GM23338 (cell line): Measurements from ENCODE around the gene ITGB1BP1. TPM values are rescaled to one million over a fixed set of nuclear protein-coding genes. Genes with fewer than 3 reads are reported as not detected.

Experiments used
- ATAC-seq: fragments of 200-7000 bp; cut with Tn5 transposase; 3 replicates; pipeline ENCODE4 v1.9.1; 2020
- DNase-seq: peaks from one replicate; pipeline ENCODE4 v3.0.0-alpha.2; 2015; ENCODE audit warnings: low spot score
- H2AFZ ChIP-seq: fragments of 200-600 bp; sonication (generic); 2 replicates; pipeline ENCODE4 v1.8.0; 2016; ENCODE audit warnings: antibody characterized with exemption, mild to moderate bottlenecking, moderate library complexity
- H3F3A ChIP-seq: fragments of 200-600 bp; sonication (generic); replicated peaks from 2 replicates; pipeline ENCODE4 v1.8.0; 2017; ENCODE audit warnings: antibody characterized with exemption, mixed run types, low read depth
- H3K27ac ChIP-seq: fragments of 200-600 bp; sonication (generic); 2 replicates; pipeline ENCODE4 v1.6.1; 2016; ENCODE audit warnings: low read depth
- H3K27me3 ChIP-seq: fragments of 200-600 bp; sonication (generic); 2 replicates; pipeline ENCODE4 v1.8.0; 2016; ENCODE audit warnings: mild to moderate bottlenecking, mixed run types, moderate library complexity; ENCODE audit not compliant: insufficient read depth
- H3K36me3 ChIP-seq: fragments of 200-600 bp; sonication (generic); 2 replicates; pipeline ENCODE4 v1.8.0; 2016; ENCODE audit warnings: mild to moderate bottlenecking; ENCODE audit not compliant: insufficient read depth
- H3K4me1 ChIP-seq: fragments of 200-600 bp; sonication (generic); 2 replicates; pipeline ENCODE4 v1.8.0; 2016; ENCODE audit warnings: mild to moderate bottlenecking, moderate library complexity; ENCODE audit not compliant: insufficient read depth
- H3K4me2 ChIP-seq: fragments of 200-600 bp; sonication (generic); 2 replicates; pipeline ENCODE4 v1.7.1; 2017; ENCODE audit warnings: mixed run types
- H3K4me3 ChIP-seq: fragments of 200-600 bp; sonication (generic); 2 replicates; pipeline ENCODE4 v1.6.1; 2016; ENCODE audit warnings: mixed run types
- H3K79me2 ChIP-seq: fragments of 200-600 bp; sonication (generic); replicated peaks from 2 replicates; pipeline ENCODE4 v1.8.0; 2017; ENCODE audit warnings: mild to moderate bottlenecking; ENCODE audit not compliant: insufficient read depth
- H3K9me2 ChIP-seq: fragments of 200-600 bp; sonication (generic); 2 replicates; pipeline ENCODE4 v1.8.0; 2017; ENCODE audit not compliant: insufficient read depth
- H4K20me1 ChIP-seq: fragments of 200-600 bp; sonication (generic); replicated peaks from 2 replicates; pipeline ENCODE4 v1.8.0; 2017; ENCODE audit warnings: mild to moderate bottlenecking; ENCODE audit not compliant: insufficient read depth
- H3K27ac Mint-ChIP-seq: 2 replicates; pipeline ENCODE4 v1.8.0; 2020; ENCODE audit warnings: inconsistent platforms, mild to moderate bottlenecking, moderate library complexity, mixed read lengths
- H3K27me3 Mint-ChIP-seq: 3 replicates; pipeline ENCODE4 v1.8.0; 2022; ENCODE audit warnings: low read depth, mild to moderate bottlenecking, moderate library complexity, mixed read lengths, inconsistent platforms; ENCODE audit not compliant: insufficient read depth, poor library complexity
- H3K36me3 Mint-ChIP-seq: 3 replicates; pipeline ENCODE4 v1.8.0; 2021; ENCODE audit warnings: low read depth, mild to moderate bottlenecking, inconsistent platforms, moderate library complexity, mixed read lengths
- H3K4me1 Mint-ChIP-seq: 3 replicates; pipeline ENCODE4 v1.8.0; 2020; ENCODE audit warnings: mild to moderate bottlenecking, inconsistent platforms, mixed read lengths
- H3K4me3 Mint-ChIP-seq: 3 replicates; pipeline ENCODE4 v1.8.0; 2021; ENCODE audit warnings: moderate library complexity, mild to moderate bottlenecking, inconsistent platforms, mixed read lengths
- H3K9me3 Mint-ChIP-seq: 3 replicates; pipeline ENCODE4 v1.8.0; 2020; ENCODE audit warnings: moderate library complexity, mild to moderate bottlenecking, inconsistent platforms, mixed read lengths
- EZH2phosphoT487 ChIP-seq: fragments of 200-600 bp; sonication (generic); IDR thresholded peaks from one replicate; pipeline ENCODE4 v1.8.1; 2018; ENCODE audit warnings: antibody characterized with exemption; ENCODE audit not compliant: unreplicated experiment
- ZNF114 ChIP-seq: fragments of 250-450 bp; sonication (Bioruptor Pico); IDR thresholded peaks from 2 replicates; pipeline ENCODE4 v1.5.0; 2020; ENCODE audit warnings: mild to moderate bottlenecking, moderate library complexity
- ZNF331 ChIP-seq: fragments of 250-450 bp; sonication (Bioruptor Pico); IDR thresholded peaks from 2 replicates; pipeline ENCODE4 v1.5.0; 2020; ENCODE audit warnings: low read depth, mild to moderate bottlenecking, moderate library complexity
- polyA plus RNA-seq: library from polyadenylated mRNA; unstranded; fragments of >200 nt; fragmentation: Nextera tagmentation; extraction: Ambion mirVana; gene quantifications from 2 replicates; pipeline ENCODE4 v1.2.1, GENCODE V29; 2016
- total RNA-seq: library from RNA; depleted of rRNA; stranded (reverse); fragments of >200 nt; shearing (Covaris generic); gene quantifications from 2 replicates; pipeline ENCODE4 v1.2.3, GENCODE V29; 2014
- TF ChIP-seq, protein P1 (sequence below): IDR thresholded peaks from one replicate; pipeline ENCODE4 v1.6.1; 2018; ENCODE audit warnings: antibody characterized with exemption; ENCODE audit not compliant: unreplicated experiment
- TF ChIP-seq, protein P2 (sequence below): fragments of 250-450 bp; sonication (Bioruptor Pico); IDR thresholded peaks from 2 replicates; pipeline ENCODE4 v1.5.0; 2020; ENCODE audit warnings: mild to moderate bottlenecking, moderate library complexity
- TF ChIP-seq, protein P3 (sequence below), 2 experiments: fragments of 200-600 bp in 1 of 2; sonication (generic) in 1 of 2; conservative IDR thresholded peaks; 2 replicates each; pipeline versions ENCODE4 v1.5.1 to v1.6.1; 2016 to 2017; ENCODE audit warnings: antibody characterized with exemption in 2 of 2, low read depth in 2 of 2, mild to moderate bottlenecking in 2 of 2, moderate library complexity in 1 of 2
- TF ChIP-seq, protein P4 (sequence below): IDR thresholded peaks from 2 replicates; pipeline ENCODE4 v1.6.1; 2016; ENCODE audit warnings: antibody characterized with exemption

The ITGB1BP1 gene
- total and polyA plus RNA-seq, 2 experiments from 2014 or later, result 29.1 to 63.5 TPM

DNA sequence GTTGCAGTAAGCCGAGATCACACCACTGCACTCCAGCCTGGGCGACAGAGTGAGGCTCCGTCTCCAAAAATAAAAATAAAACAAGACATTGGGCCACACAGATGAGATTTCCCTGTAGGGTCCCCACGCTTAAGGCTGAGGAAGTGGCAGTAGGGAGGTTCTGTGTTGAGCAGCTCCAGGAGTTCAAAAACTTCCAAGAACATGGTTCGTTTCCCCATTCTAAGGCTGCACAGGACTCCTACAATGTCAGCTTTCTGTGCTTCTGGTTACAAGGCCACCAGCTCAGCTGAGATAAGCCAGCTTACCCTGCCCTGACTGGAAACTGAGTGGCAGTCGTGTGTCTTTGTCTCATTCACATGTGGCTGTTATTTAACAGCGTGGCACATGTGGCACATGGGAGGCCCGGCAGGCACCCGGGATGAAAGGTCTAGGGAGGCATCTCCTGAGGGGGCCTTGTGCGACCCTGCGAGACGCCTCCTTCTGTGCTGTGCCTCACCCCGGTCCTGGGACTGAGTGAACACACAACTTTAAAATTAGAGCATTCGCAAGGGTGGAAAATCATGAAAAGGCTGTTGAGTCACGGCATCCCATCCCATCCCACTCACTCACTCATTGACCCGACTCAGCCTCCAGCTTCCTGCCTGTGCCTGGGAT, 7.7 kb downstream of the ITGB1BP1 start:
- H3K27me3 Mint-ChIP-seq, result peaks cover 4% of the 10 kb centered on the region
- H4K20me1 ChIP-seq, result peaks cover 14% of the 10 kb centered on the region; the same call in 1 of the 2 replicates
- H3K36me3 ChIP-seq, result no peaks in the 10 kb centered on the region; the same call in 1 of the 2 replicates
- no peak for TF ChIP-seq ZNF114
- TF ChIP-seq, protein P1, sequence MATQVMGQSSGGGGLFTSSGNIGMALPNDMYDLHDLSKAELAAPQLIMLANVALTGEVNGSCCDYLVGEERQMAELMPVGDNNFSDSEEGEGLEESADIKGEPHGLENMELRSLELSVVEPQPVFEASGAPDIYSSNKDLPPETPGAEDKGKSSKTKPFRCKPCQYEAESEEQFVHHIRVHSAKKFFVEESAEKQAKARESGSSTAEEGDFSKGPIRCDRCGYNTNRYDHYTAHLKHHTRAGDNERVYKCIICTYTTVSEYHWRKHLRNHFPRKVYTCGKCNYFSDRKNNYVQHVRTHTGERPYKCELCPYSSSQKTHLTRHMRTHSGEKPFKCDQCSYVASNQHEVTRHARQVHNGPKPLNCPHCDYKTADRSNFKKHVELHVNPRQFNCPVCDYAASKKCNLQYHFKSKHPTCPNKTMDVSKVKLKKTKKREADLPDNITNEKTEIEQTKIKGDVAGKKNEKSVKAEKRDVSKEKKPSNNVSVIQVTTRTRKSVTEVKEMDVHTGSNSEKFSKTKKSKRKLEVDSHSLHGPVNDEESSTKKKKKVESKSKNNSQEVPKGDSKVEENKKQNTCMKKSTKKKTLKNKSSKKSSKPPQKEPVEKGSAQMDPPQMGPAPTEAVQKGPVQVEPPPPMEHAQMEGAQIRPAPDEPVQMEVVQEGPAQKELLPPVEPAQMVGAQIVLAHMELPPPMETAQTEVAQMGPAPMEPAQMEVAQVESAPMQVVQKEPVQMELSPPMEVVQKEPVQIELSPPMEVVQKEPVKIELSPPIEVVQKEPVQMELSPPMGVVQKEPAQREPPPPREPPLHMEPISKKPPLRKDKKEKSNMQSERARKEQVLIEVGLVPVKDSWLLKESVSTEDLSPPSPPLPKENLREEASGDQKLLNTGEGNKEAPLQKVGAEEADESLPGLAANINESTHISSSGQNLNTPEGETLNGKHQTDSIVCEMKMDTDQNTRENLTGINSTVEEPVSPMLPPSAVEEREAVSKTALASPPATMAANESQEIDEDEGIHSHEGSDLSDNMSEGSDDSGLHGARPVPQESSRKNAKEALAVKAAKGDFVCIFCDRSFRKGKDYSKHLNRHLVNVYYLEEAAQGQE, result no peak
- TF ChIP-seq, protein P2, sequence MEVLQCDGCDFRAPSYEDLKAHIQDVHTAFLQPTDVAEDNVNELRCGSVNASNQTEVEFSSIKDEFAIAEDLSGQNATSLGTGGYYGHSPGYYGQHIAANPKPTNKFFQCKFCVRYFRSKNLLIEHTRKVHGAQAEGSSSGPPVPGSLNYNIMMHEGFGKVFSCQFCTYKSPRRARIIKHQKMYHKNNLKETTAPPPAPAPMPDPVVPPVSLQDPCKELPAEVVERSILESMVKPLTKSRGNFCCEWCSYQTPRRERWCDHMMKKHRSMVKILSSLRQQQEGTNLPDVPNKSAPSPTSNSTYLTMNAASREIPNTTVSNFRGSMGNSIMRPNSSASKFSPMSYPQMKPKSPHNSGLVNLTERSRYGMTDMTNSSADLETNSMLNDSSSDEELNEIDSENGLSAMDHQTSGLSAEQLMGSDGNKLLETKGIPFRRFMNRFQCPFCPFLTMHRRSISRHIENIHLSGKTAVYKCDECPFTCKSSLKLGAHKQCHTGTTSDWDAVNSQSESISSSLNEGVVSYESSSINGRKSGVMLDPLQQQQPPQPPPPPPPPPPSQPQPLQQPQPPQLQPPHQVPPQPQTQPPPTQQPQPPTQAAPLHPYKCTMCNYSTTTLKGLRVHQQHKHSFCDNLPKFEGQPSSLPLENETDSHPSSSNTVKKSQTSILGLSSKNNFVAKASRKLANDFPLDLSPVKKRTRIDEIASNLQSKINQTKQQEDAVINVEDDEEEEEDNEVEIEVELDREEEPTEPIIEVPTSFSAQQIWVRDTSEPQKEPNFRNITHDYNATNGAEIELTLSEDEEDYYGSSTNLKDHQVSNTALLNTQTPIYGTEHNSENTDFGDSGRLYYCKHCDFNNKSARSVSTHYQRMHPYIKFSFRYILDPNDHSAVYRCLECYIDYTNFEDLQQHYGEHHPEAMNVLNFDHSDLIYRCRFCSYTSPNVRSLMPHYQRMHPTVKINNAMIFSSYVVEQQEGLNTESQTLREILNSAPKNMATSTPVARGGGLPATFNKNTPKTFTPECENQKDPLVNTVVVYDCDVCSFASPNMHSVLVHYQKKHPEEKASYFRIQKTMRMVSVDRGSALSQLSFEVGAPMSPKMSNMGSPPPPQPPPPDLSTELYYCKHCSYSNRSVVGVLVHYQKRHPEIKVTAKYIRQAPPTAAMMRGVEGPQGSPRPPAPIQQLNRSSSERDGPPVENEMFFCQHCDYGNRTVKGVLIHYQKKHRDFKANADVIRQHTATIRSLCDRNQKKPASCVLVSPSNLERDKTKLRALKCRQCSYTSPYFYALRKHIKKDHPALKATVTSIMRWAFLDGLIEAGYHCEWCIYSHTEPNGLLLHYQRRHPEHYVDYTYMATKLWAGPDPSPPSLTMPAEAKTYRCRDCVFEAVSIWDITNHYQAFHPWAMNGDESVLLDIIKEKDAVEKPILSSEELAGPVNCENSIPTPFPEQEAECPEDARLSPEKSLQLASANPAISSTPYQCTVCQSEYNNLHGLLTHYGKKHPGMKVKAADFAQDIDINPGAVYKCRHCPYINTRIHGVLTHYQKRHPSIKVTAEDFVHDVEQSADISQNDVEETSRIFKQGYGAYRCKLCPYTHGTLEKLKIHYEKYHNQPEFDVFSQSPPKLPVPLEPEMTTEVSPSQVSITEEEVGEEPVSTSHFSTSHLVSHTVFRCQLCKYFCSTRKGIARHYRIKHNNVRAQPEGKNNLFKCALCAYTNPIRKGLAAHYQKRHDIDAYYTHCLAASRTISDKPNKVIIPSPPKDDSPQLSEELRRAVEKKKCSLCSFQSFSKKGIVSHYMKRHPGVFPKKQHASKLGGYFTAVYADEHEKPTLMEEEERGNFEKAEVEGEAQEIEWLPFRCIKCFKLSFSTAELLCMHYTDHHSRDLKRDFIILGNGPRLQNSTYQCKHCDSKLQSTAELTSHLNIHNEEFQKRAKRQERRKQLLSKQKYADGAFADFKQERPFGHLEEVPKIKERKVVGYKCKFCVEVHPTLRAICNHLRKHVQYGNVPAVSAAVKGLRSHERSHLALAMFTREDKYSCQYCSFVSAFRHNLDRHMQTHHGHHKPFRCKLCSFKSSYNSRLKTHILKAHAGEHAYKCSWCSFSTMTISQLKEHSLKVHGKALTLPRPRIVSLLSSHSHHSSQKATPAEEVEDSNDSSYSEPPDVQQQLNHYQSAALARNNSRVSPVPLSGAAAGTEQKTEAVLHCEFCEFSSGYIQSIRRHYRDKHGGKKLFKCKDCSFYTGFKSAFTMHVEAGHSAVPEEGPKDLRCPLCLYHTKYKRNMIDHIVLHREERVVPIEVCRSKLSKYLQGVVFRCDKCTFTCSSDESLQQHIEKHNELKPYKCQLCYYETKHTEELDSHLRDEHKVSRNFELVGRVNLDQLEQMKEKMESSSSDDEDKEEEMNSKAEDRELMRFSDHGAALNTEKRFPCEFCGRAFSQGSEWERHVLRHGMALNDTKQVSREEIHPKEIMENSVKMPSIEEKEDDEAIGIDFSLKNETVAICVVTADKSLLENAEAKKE (CRISPR knock-in tag), result no peak
- TF ChIP-seq, protein P3, sequence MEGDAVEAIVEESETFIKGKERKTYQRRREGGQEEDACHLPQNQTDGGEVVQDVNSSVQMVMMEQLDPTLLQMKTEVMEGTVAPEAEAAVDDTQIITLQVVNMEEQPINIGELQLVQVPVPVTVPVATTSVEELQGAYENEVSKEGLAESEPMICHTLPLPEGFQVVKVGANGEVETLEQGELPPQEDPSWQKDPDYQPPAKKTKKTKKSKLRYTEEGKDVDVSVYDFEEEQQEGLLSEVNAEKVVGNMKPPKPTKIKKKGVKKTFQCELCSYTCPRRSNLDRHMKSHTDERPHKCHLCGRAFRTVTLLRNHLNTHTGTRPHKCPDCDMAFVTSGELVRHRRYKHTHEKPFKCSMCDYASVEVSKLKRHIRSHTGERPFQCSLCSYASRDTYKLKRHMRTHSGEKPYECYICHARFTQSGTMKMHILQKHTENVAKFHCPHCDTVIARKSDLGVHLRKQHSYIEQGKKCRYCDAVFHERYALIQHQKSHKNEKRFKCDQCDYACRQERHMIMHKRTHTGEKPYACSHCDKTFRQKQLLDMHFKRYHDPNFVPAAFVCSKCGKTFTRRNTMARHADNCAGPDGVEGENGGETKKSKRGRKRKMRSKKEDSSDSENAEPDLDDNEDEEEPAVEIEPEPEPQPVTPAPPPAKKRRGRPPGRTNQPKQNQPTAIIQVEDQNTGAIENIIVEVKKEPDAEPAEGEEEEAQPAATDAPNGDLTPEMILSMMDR (conservative IDR thresholded peaks at IDR 0.05; ENCODE audit: low read depth in 2 of 2), result no peak
- no peak for TF ChIP-seq EZH2phosphoT487
- TF ChIP-seq, protein P4, sequence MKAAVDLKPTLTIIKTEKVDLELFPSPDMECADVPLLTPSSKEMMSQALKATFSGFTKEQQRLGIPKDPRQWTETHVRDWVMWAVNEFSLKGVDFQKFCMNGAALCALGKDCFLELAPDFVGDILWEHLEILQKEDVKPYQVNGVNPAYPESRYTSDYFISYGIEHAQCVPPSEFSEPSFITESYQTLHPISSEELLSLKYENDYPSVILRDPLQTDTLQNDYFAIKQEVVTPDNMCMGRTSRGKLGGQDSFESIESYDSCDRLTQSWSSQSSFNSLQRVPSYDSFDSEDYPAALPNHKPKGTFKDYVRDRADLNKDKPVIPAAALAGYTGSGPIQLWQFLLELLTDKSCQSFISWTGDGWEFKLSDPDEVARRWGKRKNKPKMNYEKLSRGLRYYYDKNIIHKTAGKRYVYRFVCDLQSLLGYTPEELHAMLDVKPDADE, result no peak
- no peak for TF ChIP-seq ZNF331
- H3F3A ChIP-seq, result no peaks in the 10 kb centered on the region
- no peak for DNase-seq
- H3K36me3 Mint-ChIP-seq, result peaks cover 3% of the 10 kb centered on the region; the same call in 1 of the 3 replicates
- H3K4me1 Mint-ChIP-seq, result no peaks in the 10 kb centered on the region
- no peaks in the 10 kb centered on the region for H3K9me2 ChIP-seq
- no peaks in the 10 kb centered on the region for H3K27me3 ChIP-seq
- peaks cover 22% of the 10 kb centered on the region; the same call in 1 of the 2 replicates for H3K79me2 ChIP-seq
- no peaks in the 10 kb centered on the region for H3K4me1 ChIP-seq
- H3K27ac Mint-ChIP-seq, result no peak overlapping the region
- H3K4me3 ChIP-seq, result no peak overlapping the region
- no peak overlapping the region for H2AFZ ChIP-seq
- H3K4me3 Mint-ChIP-seq, result no peak overlapping the region
- no peak overlapping the region for H3K27ac ChIP-seq
- no peak overlapping the region for H3K4me2 ChIP-seq
- no peak for ATAC-seq
- H3K9me3 Mint-ChIP-seq, result no peaks in the 10 kb centered on the region
